Measurements from ENCODE around the gene AFF3.

AFF3 gene

GRCh38 chr2:99608861-99609260, 533.5 kb downstream of the AFF3 start:
- DNase-seq (ENCODE audit: low read depth, low spot score), result no peak

GRCh38 chr2:99607861-99608491, 534.4 kb downstream of the AFF3 start:
- no peak for DNase-seq (ENCODE audit: low read depth, low spot score)

GRCh38 chr2:99607454-99607853, 534.9 kb downstream of the AFF3 start:
- no peak for DNase-seq (ENCODE audit: low read depth, low spot score)

GRCh38 chr2:99605036-99605435, 537.4 kb downstream of the AFF3 start:
- no peak for DNase-seq (ENCODE audit: low read depth, low spot score)

GRCh38 chr2:99602476-99602875, 539.9 kb downstream of the AFF3 start:
- DNase-seq (ENCODE audit: low read depth, low spot score), result no peak

GRCh38 chr2:99600981-99601651, 541.3 kb downstream of the AFF3 start:
- DNase-seq (ENCODE audit: low read depth, low spot score), result no peak

- peak; percentile 56 for DNase-seq (ENCODE audit: low read depth, low spot score)
Measured at GRCh38 chr2:99598441-99598840, 543.9 kb downstream of the AFF3 start.

GRCh38 chr2:99597616-99598015, 544.8 kb downstream of the AFF3 start:
- no peak for DNase-seq (ENCODE audit: low read depth, low spot score)

GRCh38 chr2:99595373-99595772, 547.0 kb downstream of the AFF3 start:
- no peak for DNase-seq (ENCODE audit: low read depth, low spot score)

- no peak for DNase-seq (ENCODE audit: low read depth, low spot score)
Measured at GRCh38 chr2:99593692-99594427, 548.5 kb downstream of the AFF3 start.

GRCh38 chr2:99576775-99577174, 565.6 kb downstream of the AFF3 start:
- no peak for DNase-seq (ENCODE audit: low read depth, low spot score)

GRCh38 chr2:99573634-99574251, 568.6 kb downstream of the AFF3 start:
- DNase-seq (ENCODE audit: low read depth, low spot score), result no peak

GRCh38 chr2:99572373-99573164, 569.8 kb downstream of the AFF3 start:
- no peak for DNase-seq (ENCODE audit: low read depth, low spot score)

- no peak for DNase-seq (ENCODE audit: low read depth, low spot score)
Measured at GRCh38 chr2:99571954-99572353, 570.4 kb downstream of the AFF3 start.

- no peak for DNase-seq (ENCODE audit: low read depth, low spot score)
Measured at GRCh38 chr2:99571533-99571932, 570.9 kb downstream of the AFF3 start.

- no peak for DNase-seq (ENCODE audit: low read depth, low spot score)
Measured at GRCh38 chr2:99571021-99571420, 571.4 kb downstream of the AFF3 start.

GRCh38 chr2:99569386-99569785, 573.0 kb downstream of the AFF3 start:
- no peak for DNase-seq (ENCODE audit: low read depth, low spot score)

- no peak for DNase-seq (ENCODE audit: low read depth, low spot score)
Measured at GRCh38 chr2:99565227-99565626, 577.2 kb downstream of the AFF3 start.

- DNase-seq (ENCODE audit: low read depth, low spot score), result no peak
Measured at GRCh38 chr2:99562516-99562915, 579.9 kb downstream of the AFF3 start.

- no peak for DNase-seq (ENCODE audit: low read depth, low spot score)
Measured at GRCh38 chr2:99561804-99562203, 580.6 kb downstream of the AFF3 start.

- DNase-seq (ENCODE audit: low read depth, low spot score), result no peak
Measured at GRCh38 chr2:99559075-99559662, 583.2 kb downstream of the AFF3 start.
